ENCODE results near the gene CAPRIN1. TPM values are rescaled to one million over a fixed set of nuclear protein-coding genes. Genes with fewer than 3 reads are reported as not detected.

Gene CAPRIN1
- total and polyA plus RNA-seq, 2 of the 8 experiments (the other 6 are each of a cell fraction or from before 2014, with no cell fraction given): 221 to 317 TPM

DNA sequence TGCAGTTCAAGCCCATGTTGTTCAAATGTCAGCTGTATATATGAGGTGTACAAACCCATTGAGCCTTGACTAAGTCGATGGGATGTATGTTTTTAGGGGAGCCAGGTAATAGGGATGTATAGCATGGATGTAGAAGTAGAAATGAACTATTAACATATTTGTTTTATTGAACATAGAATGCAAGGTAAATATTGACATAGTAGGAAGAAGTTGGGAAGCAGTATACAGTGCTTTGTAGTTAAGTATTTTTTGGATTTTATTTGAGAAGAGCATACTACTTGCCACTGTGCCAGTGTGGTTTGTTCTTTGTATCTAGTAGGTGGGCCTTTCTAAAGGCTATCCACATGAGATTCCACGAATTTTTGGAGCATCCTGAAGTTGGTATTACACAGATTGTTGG, 33.1 kb downstream of the CAPRIN1 start (continued):
- TF ChIP-seq, protein P1, sequence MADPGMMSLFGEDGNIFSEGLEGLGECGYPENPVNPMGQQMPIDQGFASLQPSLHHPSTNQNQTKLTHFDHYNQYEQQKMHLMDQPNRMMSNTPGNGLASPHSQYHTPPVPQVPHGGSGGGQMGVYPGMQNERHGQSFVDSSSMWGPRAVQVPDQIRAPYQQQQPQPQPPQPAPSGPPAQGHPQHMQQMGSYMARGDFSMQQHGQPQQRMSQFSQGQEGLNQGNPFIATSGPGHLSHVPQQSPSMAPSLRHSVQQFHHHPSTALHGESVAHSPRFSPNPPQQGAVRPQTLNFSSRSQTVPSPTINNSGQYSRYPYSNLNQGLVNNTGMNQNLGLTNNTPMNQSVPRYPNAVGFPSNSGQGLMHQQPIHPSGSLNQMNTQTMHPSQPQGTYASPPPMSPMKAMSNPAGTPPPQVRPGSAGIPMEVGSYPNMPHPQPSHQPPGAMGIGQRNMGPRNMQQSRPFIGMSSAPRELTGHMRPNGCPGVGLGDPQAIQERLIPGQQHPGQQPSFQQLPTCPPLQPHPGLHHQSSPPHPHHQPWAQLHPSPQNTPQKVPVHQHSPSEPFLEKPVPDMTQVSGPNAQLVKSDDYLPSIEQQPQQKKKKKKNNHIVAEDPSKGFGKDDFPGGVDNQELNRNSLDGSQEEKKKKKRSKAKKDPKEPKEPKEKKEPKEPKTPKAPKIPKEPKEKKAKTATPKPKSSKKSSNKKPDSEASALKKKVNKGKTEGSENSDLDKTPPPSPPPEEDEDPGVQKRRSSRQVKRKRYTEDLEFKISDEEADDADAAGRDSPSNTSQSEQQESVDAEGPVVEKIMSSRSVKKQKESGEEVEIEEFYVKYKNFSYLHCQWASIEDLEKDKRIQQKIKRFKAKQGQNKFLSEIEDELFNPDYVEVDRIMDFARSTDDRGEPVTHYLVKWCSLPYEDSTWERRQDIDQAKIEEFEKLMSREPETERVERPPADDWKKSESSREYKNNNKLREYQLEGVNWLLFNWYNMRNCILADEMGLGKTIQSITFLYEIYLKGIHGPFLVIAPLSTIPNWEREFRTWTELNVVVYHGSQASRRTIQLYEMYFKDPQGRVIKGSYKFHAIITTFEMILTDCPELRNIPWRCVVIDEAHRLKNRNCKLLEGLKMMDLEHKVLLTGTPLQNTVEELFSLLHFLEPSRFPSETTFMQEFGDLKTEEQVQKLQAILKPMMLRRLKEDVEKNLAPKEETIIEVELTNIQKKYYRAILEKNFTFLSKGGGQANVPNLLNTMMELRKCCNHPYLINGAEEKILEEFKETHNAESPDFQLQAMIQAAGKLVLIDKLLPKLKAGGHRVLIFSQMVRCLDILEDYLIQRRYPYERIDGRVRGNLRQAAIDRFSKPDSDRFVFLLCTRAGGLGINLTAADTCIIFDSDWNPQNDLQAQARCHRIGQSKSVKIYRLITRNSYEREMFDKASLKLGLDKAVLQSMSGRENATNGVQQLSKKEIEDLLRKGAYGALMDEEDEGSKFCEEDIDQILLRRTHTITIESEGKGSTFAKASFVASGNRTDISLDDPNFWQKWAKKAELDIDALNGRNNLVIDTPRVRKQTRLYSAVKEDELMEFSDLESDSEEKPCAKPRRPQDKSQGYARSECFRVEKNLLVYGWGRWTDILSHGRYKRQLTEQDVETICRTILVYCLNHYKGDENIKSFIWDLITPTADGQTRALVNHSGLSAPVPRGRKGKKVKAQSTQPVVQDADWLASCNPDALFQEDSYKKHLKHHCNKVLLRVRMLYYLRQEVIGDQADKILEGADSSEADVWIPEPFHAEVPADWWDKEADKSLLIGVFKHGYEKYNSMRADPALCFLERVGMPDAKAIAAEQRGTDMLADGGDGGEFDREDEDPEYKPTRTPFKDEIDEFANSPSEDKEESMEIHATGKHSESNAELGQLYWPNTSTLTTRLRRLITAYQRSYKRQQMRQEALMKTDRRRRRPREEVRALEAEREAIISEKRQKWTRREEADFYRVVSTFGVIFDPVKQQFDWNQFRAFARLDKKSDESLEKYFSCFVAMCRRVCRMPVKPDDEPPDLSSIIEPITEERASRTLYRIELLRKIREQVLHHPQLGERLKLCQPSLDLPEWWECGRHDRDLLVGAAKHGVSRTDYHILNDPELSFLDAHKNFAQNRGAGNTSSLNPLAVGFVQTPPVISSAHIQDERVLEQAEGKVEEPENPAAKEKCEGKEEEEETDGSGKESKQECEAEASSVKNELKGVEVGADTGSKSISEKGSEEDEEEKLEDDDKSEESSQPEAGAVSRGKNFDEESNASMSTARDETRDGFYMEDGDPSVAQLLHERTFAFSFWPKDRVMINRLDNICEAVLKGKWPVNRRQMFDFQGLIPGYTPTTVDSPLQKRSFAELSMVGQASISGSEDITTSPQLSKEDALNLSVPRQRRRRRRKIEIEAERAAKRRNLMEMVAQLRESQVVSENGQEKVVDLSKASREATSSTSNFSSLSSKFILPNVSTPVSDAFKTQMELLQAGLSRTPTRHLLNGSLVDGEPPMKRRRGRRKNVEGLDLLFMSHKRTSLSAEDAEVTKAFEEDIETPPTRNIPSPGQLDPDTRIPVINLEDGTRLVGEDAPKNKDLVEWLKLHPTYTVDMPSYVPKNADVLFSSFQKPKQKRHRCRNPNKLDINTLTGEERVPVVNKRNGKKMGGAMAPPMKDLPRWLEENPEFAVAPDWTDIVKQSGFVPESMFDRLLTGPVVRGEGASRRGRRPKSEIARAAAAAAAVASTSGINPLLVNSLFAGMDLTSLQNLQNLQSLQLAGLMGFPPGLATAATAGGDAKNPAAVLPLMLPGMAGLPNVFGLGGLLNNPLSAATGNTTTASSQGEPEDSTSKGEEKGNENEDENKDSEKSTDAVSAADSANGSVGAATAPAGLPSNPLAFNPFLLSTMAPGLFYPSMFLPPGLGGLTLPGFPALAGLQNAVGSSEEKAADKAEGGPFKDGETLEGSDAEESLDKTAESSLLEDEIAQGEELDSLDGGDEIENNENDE (IDR thresholded peaks at IDR 0.05; ENCODE audit: insufficient replicate concordance, low read length): no peak
- TF ChIP-seq KDM5A (IDR thresholded peaks at IDR 0.05; ENCODE audit: low read length) (no peak), GABPA (IDR thresholded peaks at IDR 0.05; ENCODE audit: borderline replicate concordance, insufficient read depth, low read length) (no peak), ZNF274 (IDR thresholded peaks at IDR 0.05; ENCODE audit: borderline replicate concordance, extremely low read depth, low read length) (no peak), JUND (IDR thresholded peaks at IDR 0.05; ENCODE audit: low read length) (no peak), TAF7 (optimal IDR thresholded peaks at IDR 0.05; ENCODE audit: borderline replicate concordance, low read depth, low read length) (no peak), PHF8 (conservative IDR thresholded peaks at IDR 0.05; ENCODE audit: low read depth, low read length) (no peak), ASH2L (IDR thresholded peaks at IDR 0.05; ENCODE audit: low read length) (no peak), SUZ12 (IDR thresholded peaks at IDR 0.05; ENCODE audit: low read length) (no peak), TBP (IDR thresholded peaks at IDR 0.05; ENCODE audit: low read depth, low read length) (no peak), CREB1 (IDR thresholded peaks at IDR 0.05) (no peak)
- TF ChIP-seq, protein P2, sequence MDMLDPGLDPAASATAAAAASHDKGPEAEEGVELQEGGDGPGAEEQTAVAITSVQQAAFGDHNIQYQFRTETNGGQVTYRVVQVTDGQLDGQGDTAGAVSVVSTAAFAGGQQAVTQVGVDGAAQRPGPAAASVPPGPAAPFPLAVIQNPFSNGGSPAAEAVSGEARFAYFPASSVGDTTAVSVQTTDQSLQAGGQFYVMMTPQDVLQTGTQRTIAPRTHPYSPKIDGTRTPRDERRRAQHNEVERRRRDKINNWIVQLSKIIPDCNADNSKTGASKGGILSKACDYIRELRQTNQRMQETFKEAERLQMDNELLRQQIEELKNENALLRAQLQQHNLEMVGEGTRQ (IDR thresholded peaks at IDR 0.05; ENCODE audit: low read length): no peak
